ENCODE results near the gene COA3.

The COA3 gene

GRCh38 chr17:42798383-42799380 is at the start of gene COA3, which contains the start of gene CNTD1:
COA3 (minus strand) TSS chr17:42798704; CDS start chr17:42798681, 23 bp downstream.
CNTD1 (plus strand) TSS chr17:42798861; CDS start chr17:42799068, 207 bp downstream.
- peak; percentile 44 for DNase-seq (ENCODE audit: low read depth)

GRCh38 chr17:42848093-42848492 is 49.6 kb upstream of the COA3 start:
- DNase-seq (ENCODE audit: low read depth): no peak

- no peak for DNase-seq (ENCODE audit: low read depth)
Measured at GRCh38 chr17:42846594-42847280, 48.2 kb upstream of the COA3 start.

- no peak for DNase-seq (ENCODE audit: low read depth)
Measured at GRCh38 chr17:42845918-42846593, 47.6 kb upstream of the COA3 start.

GRCh38 chr17:42845556-42845917 is 47.0 kb upstream of the COA3 start:
- no peak for DNase-seq (ENCODE audit: low read depth)

- DNase-seq (ENCODE audit: low read depth): no peak
Measured at GRCh38 chr17:42844761-42845555, 46.5 kb upstream of the COA3 start.

- no peak for DNase-seq (ENCODE audit: low read depth)
Measured at GRCh38 chr17:42844271-42844670, 45.8 kb upstream of the COA3 start, which contains the start of gene AOC2. AOC2 (plus strand) TSS chr17:42844580; CDS start chr17:42844627, 47 bp downstream.

GRCh38 chr17:42843358-42843934 is 44.9 kb upstream of the COA3 start:
- DNase-seq (ENCODE audit: low read depth): no peak

GRCh38 chr17:42841975-42842685 is 43.6 kb upstream of the COA3 start:
- no peak for DNase-seq (ENCODE audit: low read depth)

- no peak for DNase-seq (ENCODE audit: low read depth)
Measured at GRCh38 chr17:42835732-42836131, 37.2 kb upstream of the COA3 start.

- no peak for DNase-seq (ENCODE audit: low read depth)
Measured at GRCh38 chr17:42833767-42834422, 35.4 kb upstream of the COA3 start.

- peak; percentile 83 for DNase-seq (ENCODE audit: low read depth)
Measured at GRCh38 chr17:42832934-42833766, 34.6 kb upstream of the COA3 start, which contains the start of gene PSME3. PSME3 (plus strand) TSS chr17:42833397; CDS start chr17:42833632, 235 bp downstream.

GRCh38 chr17:42832213-42832933 is 33.9 kb upstream of the COA3 start:
- no peak for DNase-seq (ENCODE audit: low read depth)

- no peak for DNase-seq (ENCODE audit: low read depth)
Measured at GRCh38 chr17:42830971-42831370, 32.5 kb upstream of the COA3 start.

GRCh38 chr17:42827472-42827871 is 29.0 kb upstream of the COA3 start:
- DNase-seq (ENCODE audit: low read depth): no peak

GRCh38 chr17:42821176-42821575 is 22.7 kb upstream of the COA3 start:
- DNase-seq (ENCODE audit: low read depth): no peak

- peak; percentile 36 for DNase-seq (ENCODE audit: low read depth)
Measured at GRCh38 chr17:42819939-42820535, 21.5 kb upstream of the COA3 start.

GRCh38 chr17:42818379-42818778 is 19.9 kb upstream of the COA3 start:
- DNase-seq (ENCODE audit: low read depth): no peak

Measured in T-helper 22 cell (primary cell).